Measurements from ENCODE around the gene RAMP1.
"Not testable (repeated sequence)": the region's sequence is repeated elsewhere in the genome, so short reads cannot be mapped to it uniquely, and the experiment has no call there.

Gene RAMP1

DNA sequence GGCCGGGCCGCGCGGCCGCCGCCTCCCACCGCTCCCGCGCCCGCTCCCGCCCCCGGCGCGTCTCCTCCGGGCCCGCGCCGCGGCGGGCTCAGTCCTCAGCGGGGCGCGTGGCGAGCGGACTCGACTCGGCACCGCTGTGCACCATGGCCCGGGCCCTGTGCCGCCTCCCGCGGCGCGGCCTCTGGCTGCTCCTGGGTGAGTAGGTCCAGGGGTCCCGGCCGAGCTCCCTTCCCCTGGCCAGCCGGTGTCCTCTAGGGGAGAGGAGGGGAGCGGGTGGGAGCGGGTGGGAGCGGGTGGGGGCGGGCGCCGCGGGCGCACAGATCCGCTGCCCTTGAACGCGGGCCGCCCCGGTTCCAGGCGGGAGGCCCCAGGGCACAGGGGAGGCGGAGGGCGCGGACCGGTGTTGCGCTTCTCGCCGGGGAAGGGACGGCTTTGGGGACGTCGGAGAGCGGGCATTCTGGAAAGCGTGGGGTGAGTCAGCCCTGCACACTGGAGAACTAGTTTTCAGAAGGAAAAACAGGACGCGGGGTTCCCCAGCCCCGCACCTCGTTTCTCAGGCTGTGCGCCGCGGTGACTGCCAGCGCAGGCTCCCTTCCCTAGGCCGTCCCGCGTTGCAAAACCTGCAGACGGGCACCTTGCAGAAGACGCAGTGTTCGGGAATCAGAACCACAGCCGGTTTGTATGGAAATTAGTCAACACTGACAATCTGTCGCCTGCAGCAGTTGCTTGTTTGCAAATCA, at the start of gene RAMP1:
Gene RAMP1, plus strand, starts transcription at position 91 of the 740 bp plus-strand sequence. Its CDS starts 53 bp downstream, at position 144.
- DNase-seq (ENCODE audit: low read depth) = no peak

DNA sequence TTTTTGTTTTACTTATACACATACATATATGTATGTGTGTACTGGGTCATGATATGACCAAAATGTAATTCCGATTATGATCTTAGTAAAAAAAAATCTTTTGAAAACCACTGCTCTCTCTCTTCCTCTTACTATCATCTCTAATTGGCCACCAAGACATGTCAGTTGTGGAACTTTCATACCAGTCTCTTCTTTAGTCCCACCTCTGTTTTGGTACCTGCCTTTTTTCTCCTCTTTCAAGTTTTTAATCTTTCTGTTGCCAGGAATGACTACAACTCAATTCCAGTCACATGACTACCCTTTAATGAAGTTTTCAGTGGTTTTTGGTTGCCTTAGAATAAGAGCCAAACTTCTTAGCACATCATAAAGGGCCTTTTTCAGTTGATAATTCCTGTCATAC, 43.8 kb upstream of the RAMP1 start:
- DNase-seq (ENCODE audit: low read depth) = no peak

DNA sequence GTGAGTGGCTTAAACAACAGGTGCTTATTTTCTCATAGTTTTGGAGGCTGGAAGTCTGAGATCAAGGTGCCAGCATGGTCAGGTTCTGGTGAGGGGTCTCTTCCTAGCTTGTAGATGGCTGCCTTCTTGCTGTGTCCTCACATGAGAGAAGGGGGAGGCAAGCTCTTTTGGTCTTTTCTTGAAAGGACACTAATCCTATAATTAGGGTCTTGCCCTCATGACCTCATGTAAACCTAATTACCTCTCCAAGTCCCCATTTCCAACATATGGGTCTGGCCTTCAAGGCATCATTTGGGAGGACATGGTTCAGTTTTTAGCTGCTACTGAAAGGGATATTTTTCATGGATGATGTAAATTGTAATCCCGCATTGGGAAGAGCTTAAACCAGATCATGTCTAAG, 42.9 kb upstream of the RAMP1 start:
- no peak for DNase-seq (ENCODE audit: low read depth)

DNA sequence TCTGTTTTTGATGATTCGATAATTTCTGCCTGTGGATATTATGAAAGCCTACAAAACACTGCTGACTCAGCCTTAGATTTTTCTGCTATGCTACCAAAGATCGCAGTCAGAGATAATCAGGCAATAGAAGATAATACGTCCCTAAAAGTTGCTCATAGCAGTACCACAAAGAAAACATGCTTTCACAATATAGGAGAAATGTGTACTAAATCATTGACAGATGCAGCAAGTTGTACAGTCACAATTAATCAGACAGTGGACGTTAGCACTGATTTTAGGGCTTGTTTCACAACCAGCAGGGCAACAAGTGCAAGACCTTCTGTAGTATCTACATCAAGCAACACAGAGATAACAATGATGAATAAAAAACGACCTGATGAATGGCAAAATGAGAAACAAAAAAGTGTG, 41.4 kb upstream of the RAMP1 start:
- peak; percentile 69 for DNase-seq (ENCODE audit: low read depth)

DNA sequence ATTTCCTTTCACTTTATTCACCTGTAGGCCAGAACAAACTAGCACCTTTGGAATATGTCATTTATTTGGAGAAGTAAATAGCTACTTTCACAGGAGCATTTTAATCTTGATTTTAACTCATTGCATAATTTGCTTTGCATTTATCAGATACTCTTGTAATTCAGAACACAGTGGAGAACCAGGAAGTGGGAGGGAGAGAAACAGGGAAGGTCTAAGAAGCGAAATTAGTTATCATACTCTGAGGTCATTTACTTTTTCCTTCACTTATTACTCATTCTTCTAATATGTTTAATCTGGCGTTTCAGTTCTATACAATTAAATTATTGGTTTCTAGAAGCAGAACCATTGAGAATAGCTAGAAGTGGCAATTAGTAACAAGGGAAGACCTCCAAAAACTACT, 40.2 kb upstream of the RAMP1 start:
- DNase-seq (ENCODE audit: low read depth) = no peak

DNA sequence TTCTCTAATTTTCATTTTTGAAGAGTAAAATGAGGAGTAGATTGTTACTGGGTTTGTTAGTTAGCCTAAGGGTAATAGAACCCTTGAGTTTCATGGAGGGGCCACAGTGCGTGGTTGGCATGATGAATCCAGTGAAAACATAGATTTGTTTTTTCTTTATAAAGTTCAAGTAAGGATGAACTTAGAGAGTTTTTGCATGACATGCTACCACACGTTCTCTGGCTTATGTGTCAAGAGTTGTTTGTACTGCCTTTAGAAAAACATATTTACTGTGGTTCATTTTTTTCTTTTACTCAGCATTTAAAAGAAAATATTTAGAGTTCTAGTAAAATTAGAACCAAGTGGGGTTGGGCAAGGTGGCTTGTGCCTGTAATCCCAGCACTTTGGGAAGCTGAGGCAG, 39.0 kb upstream of the RAMP1 start:
- no peak for DNase-seq (ENCODE audit: low read depth)

DNA sequence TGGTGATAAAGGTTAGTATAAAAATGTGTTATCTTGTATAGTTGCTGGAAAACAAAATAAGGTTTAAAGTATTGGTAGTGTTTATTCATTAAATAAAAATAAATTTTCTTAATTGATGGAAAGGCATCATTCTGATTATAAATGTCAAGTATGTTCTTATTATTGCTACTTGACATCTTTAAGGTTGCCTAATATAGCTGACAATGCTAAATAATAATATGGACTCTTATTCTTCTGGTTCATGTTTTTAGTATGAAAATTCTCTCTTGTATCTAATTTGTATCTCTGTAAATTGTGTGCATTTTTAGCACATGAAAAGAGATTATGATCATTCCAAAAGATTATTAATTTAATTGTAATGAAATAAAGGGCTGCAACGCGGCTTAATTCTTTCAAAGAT, 35.9 kb upstream of the RAMP1 start:
- no peak for DNase-seq (ENCODE audit: low read depth)

DNA sequence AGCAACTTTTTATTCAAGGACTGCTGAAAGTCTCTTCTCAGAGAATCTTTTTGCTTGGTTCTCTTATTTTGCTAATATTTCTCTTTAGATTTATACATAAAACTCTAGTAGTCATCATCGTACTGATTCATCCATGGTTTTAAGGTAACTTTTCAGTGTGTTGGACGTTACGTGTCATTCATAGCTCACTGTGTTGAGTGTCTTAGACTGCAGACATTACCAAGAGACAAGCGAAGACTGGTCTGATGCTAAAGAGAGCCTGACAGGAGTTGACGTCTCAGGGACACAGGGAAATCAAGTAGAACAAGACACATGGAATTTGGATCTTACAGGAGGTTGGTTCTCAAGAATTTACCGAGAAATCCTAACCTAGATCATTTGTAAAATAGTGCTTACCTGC, 35.3 kb upstream of the RAMP1 start:
- no peak for DNase-seq (ENCODE audit: low read depth)

DNA sequence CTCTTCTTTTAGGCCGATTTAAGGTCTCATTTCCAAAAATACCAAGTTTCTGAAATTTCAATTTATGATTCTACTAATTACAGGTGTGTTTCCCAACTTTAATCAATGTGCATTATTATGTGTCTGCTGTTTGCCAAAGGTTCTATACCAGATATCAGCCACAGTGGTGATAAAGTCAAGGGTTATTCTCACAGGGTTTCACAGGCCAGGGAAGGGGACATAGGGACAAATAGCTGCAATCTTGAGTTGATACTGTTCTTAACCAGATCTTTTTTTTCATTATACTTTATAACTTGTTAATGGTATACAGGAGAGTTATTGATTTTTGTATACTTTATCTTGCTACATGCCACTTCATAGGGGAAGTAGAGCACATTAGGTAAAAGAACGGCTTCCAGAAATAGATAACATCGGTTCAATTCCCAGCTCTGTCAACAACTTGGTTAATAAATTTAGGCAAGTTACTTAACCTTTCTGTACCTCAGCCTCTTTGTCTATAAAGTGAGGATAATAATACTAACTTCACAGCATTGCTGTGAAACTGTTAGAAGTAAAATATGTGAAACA, 31.9 kb upstream of the RAMP1 start:
- DNase-seq (ENCODE audit: low read depth) = no peak

DNA sequence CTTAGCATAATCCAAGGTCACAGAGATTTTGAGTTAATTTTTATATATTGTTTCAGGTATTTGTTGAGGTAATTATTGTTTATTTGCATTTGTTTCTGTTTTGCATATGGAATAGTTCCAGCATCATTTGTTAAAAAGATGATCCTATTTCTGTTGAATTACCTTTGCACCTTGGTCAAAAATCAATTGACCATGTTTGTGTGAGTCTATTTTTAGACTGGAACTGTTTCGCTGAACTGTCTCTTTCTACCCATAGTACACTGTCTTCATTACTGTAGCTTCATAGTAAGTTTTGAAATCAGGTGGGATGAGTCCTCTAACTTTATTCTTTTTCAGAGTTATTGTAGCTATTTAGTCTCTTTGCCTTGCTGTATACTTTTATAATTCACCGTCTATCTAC, 28.9 kb upstream of the RAMP1 start:
- DNase-seq (ENCODE audit: low read depth) = no peak

DNA sequence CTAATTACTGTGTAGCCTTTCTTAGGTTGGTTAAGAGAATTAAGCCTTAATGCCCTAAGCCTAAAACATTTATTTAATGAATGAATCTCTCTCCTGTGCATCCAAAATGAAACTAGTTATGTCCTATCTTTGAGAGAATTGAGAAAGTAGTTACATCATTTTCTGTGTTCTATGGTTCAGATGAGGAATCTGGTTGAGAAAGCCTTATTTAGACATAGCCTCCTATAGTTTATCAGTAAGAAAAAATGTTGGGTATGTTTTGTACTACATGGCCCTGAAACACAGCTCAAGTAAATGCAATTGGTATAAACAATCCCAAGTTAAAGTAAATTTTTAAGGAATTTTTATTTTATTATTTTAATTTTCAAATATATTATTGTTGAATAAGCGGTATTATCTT, 25.9 kb upstream of the RAMP1 start:
- no peak for DNase-seq (ENCODE audit: low read depth)

DNA sequence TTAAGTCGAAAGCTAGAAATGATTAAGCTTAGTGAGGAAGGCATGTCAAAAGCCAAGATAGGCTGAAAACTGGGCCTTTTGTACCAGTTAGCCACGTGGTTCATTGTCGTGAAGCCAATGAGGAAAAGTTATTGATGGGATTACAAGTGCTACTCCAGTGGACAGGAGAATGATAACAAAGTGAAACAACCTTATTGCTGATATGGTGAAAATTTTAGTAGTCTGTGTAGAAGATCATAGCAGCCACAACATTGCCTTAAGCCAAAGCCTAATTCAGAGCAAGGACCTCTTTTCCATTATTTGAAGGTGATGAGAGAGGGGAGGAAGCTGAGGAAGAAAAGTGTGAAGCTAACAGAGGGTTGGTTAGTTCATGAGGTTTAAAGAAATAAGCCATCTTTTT, 24.1 kb upstream of the RAMP1 start:
- no peak for DNase-seq (ENCODE audit: low read depth)

DNA sequence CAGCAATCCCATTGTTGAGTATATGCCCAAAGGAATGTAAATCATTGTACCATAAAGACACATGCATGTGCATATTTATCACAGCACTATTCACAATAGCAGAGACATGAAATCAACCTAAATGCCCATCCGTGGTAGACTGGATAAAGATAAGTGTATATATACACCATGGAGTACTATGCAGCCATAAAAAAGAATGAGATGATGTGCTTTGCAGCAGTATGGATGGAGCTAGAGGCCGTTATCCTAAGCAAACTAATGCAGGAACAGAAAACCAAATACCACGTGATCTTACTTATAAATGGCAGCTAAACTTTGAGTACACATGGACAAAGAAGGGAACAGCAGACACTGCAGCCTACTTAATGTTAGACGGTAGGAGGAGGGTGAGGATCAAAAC, 18.4 kb upstream of the RAMP1 start:
- DNase-seq (ENCODE audit: low read depth) = no peak

DNA sequence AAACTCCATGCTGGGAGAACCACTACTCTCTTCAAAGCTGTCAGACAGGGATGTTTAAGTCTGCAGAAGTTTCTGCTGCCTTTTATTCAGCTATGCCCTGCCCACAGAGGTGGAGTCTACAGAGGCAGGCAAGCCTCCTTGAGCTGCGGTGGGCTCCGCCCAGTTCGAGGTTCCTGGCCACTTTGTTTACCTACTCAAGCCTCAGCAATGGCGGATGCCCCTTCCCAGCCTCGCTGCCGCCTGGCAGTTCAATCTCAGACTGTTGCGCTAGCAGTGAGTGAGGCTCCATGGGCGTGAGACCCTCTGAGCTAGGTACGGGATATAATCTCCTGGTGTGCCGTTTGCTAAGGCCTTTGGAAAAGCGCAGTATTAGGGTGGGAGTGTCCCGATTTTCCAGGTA, 10.5 kb upstream of the RAMP1 start:
- DNase-seq (ENCODE audit: low read depth) = not testable (repeated sequence)

DNA sequence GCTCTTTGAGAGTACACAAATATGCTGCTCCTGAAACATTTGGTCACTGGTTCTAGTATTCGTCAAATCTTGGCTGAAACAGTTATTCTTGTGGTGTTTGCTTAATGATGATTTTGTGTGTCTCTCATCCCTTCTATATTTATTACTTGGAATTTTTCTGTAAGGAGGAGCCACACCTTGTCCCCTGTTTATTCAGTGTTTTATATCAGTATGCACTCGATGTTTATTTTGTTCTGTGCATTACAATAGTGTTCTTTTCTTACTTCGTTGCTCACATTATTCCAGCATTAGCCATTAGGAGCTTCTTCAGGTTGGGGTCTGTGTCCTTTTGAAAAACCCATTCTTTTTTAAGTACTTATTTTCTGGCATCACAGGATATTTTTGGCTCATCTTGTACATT, 5.1 kb upstream of the RAMP1 start:
- DNase-seq (ENCODE audit: low read depth) = no peak

DNA sequence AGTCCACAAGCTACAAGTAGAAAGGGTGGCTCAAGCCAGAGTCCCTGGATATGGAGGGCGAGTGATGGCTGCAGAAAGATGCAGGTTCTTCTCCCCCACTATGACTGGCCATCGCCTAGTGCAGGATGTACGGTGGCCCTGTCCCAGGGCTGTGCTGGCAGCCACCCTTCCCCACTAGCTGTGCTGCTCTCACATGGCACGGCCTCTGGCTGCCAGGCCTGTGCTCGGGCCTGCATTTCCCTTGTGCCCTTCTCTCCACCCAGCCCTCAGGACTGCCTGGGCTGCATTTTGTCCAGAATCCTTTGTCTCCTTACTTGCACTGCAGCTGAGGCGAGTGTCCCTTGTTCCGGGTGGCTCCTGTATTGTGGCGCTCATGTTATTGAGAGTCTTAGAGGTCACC, 1.6 kb upstream of the RAMP1 start:
- no peak for DNase-seq (ENCODE audit: low read depth)

DNA sequence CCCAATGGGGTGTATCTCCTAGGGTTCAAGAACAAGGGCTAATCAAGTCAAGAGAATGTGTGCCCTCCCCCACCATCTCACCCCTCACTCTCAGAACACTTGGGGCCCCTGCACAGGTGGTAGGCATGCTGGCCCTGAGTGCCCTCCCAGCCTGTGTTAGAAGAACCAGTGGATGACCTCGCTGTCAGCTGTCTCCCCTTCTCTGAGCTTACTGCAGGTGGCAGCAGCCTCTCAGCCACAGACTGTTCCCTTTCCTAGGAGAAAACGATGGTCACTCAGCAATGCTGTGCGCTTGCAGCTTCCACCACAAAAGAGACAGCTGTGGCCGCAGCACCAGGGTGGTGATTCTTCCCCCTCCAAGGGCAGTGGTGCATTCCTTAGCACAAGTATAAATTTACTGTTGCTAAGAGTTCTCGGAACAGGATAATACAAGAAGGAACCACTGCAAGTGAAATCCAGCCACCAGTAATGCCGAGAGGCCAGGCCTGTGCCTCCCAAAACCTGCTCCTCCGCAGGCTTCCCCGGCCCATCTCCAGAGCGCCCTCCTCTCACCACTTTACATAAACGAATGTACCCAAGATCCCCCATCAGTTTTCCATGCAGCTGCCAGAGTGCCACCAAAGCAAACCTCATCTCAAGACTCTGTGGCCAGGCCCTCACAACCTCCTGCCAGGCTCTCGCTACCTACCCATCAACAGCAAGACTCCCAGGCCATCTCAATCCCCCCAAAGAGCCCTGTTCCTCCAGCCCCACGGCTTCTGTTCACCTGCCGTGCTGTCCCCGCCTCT, 935 bp upstream of the RAMP1 start:
- peak; percentile 62 for DNase-seq (ENCODE audit: low read depth)

DNA sequence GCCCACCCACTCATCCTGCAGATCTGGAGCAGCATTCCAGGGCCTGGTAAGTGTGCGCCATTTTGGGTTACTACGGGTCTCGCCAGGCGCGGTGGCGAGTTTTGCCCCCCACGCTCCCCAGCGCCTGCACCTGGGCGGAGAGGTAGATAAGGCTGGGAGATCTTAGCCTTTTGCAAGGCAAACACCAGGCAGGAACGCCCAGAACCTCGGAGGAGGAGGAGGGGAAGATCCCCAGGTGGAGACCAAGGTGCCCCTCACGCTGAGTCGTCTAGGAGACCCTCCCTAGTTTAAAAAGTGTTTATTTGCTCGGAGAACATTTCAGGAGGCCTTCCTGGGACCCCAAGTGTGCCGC, 365 bp upstream of the RAMP1 start:
- DNase-seq (ENCODE audit: low read depth) = no peak

DNA sequence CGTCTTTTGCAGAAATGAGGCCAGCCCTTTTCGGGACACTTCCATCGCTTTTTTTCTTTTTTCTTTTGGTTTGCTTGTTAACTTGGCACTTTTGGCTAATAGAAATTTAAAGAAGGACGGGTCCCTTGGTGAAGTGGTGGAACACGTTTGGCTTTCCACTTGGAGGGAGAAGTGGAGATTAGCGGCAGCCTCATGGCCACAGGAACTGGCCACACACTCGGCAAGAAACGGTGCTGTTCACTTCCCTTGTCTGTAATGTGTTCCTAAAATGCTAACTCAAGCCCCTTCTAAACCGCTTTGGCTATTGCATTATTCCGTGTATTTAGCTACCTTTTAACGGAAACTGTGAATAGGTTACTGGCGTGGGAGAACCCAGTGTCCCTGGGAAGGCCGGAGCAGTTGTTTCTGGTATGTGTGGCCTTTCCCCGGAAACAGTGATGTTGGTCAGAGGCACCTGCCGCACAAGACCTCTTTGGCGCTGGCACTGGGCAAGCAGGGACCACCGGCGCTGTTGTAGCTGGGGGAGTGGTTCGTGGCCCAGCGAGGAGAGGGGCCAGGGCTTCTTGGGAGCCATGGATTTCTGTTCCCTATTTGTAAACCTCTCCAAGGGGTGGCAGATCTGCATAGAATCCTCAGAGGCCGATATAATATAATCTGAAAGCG, 981 bp downstream of the RAMP1 start:
- no peak for DNase-seq (ENCODE audit: low read depth)

DNA sequence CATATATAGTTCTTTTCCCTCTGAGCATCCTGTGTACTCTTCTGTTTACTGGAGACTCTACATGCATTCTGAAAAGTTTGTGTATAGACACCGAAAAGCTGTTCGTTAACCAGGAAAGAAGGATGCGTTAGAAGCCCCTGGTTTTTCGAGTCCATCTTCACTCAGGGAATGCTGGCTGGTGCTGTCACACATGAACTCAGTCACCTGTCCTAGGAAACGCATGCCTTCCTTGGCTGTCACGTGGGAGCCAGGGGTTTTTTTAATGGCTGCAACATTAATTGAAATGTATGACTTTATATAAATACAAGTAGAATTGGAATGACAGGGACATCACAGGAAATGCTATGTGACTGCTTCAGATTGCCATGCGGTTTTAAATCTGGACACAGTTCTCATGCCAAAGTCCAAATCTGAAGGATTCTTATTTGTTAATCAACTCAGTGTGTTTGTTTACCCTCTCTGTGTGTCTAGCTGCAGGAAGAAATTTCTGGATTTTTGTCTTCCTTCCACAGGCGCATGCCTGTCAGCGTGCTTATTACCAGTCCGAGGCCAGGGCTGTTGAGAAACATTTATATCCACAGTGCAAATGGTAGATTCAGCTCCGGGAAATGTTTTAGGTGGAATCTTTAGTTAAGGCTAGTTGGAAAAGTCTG, 2.6 kb downstream of the RAMP1 start:
- DNase-seq (ENCODE audit: low read depth) = no peak

DNA sequence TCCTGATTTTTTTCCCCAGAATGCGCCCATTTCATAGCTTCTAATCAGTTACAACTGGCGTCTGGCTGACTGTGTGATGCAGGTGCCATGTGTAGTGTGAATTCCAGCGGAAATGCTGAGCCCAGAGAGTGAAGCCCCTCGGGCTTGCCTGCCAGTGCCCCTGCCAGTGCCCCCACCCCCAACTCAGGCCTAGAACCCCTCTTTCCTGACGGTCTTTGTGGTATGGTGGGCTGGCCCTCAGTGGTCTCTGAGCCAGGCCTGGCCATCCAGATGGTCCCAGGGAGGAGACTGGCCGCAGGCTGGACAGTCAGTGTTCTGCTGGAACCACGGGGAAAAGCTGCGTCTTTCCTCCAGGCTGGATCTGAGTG, 3.1 kb downstream of the RAMP1 start:
- DNase-seq (ENCODE audit: low read depth) = no peak

DNA sequence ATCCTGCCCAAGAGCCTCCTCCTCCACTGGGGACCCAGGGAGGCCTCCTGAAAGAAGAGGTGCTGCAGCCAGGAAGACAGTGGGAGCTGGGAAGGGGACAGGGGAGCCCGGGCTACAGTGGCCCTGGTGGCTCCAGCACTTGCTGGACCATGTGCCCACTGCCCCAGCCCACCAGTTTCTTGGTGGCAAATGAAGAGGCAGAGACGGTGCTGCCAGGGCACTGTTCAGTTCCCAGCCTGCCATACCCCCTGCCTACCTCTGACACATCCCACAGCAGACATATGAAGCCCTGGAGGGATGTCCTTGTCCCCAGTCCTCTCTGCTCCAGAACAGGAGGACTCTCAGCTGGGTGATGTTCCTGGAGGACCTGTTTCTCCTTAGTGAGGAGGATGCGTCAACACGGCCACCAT, 3.7 kb downstream of the RAMP1 start:
- DNase-seq (ENCODE audit: low read depth) = no peak
